HG03025 (cell line): ENCODE data around the gene C3orf22.
"Not testable (repeated sequence)": the region's sequence is repeated elsewhere in the genome, so short reads cannot be mapped to it uniquely, and the experiment has no call there.

Source experiments
- ATAC-seq: cut with Tn5 transposase; IDR thresholded peaks from one replicate; pipeline ENCODE4 v1.9.1; 2021; ENCODE audit warnings: mild to moderate bottlenecking, moderate library complexity; ENCODE audit not compliant: unreplicated experiment, low FRiP score

The C3orf22 gene

GRCh38 chr3:126558336-126559071 lies at the start of gene C3orf22:
C3orf22 (minus strand) TSS chr3:126558932; CDS start chr3:126553390, 5,542 bp downstream.
- ATAC-seq = no peak

- no peak for ATAC-seq
These were observed 48.6 kb upstream of the C3orf22 start for GRCh38 chr3:126607214-126607908.

GRCh38 chr3:126606001-126606400 lies 47.3 kb upstream of the C3orf22 start:
- no peak for ATAC-seq

- no peak for ATAC-seq
These were observed 46.0 kb upstream of the C3orf22 start for GRCh38 chr3:126604691-126605090.

GRCh38 chr3:126599101-126599500 lies 40.4 kb upstream of the C3orf22 start:
- ATAC-seq = no peak

- ATAC-seq = not testable (repeated sequence)
These were observed 36.7 kb upstream of the C3orf22 start for GRCh38 chr3:126595479-126595878.

GRCh38 chr3:126591515-126591914 lies 32.8 kb upstream of the C3orf22 start:
- ATAC-seq = not testable (repeated sequence)

- ATAC-seq = no peak
These were observed 23.6 kb upstream of the C3orf22 start for GRCh38 chr3:126582311-126582710.

- no peak for ATAC-seq
These were observed 22.8 kb upstream of the C3orf22 start for GRCh38 chr3:126581569-126581968.

GRCh38 chr3:126580746-126581145 lies 22.0 kb upstream of the C3orf22 start:
- ATAC-seq = no peak

GRCh38 chr3:126578702-126579101 lies 20.0 kb upstream of the C3orf22 start:
- ATAC-seq = no peak

GRCh38 chr3:126577261-126577660 lies 18.5 kb upstream of the C3orf22 start:
- ATAC-seq = no peak

GRCh38 chr3:126573492-126574117 lies 14.9 kb upstream of the C3orf22 start:
- ATAC-seq = no peak

- ATAC-seq = no peak
These were observed 12.3 kb upstream of the C3orf22 start for GRCh38 chr3:126571078-126571477.

GRCh38 chr3:126570103-126570541 lies 11.4 kb upstream of the C3orf22 start:
- ATAC-seq = no peak

GRCh38 chr3:126569390-126569975 lies 10.8 kb upstream of the C3orf22 start:
- ATAC-seq = no peak

GRCh38 chr3:126568776-126569342 lies 10.1 kb upstream of the C3orf22 start:
- no peak for ATAC-seq

GRCh38 chr3:126567696-126568438 lies 9.1 kb upstream of the C3orf22 start:
- ATAC-seq = no peak

GRCh38 chr3:126562737-126563276 lies 4.1 kb upstream of the C3orf22 start:
- ATAC-seq = no peak

- ATAC-seq = no peak
These were observed 971 bp downstream of the C3orf22 start for GRCh38 chr3:126557761-126558160.
